ENCODE data around the gene BRD2.

BRD2 gene

GRCh38 chr6:33001685-33002084, 33.3 kb downstream of the BRD2 start:
- no peak for DNase-seq

- no peak for DNase-seq
These were observed 36.5 kb downstream of the BRD2 start for GRCh38 chr6:33004940-33005339.

GRCh38 chr6:33007831-33008400, 39.5 kb downstream of the BRD2 start:
- peak; percentile 10 for DNase-seq

GRCh38 chr6:33008944-33009861, 40.8 kb downstream of the BRD2 start, which contains the start of gene HLA-DOA:
Gene HLA-DOA (minus strand): TSS chr6:33009591.
- no peak for DNase-seq

GRCh38 chr6:33010356-33010755, 42.0 kb downstream of the BRD2 start:
- no peak for DNase-seq

GRCh38 chr6:33013608-33014007, 45.2 kb downstream of the BRD2 start:
- DNase-seq, result no peak

- DNase-seq, result peak; percentile 86
These were observed 46.6 kb downstream of the BRD2 start for GRCh38 chr6:33014841-33015634.

- no peak for DNase-seq
These were observed 47.4 kb downstream of the BRD2 start for GRCh38 chr6:33015798-33016197.

- DNase-seq, result no peak
These were observed 48.6 kb downstream of the BRD2 start for GRCh38 chr6:33017018-33017417.

GRCh38 chr6:33017694-33018353, 49.4 kb downstream of the BRD2 start:
- DNase-seq, result no peak

- DNase-seq, result no peak
These were observed 50.0 kb downstream of the BRD2 start for GRCh38 chr6:33018418-33018817.

GRCh38 chr6:33018904-33019303, 50.5 kb downstream of the BRD2 start:
- DNase-seq, result peak; percentile 60

- DNase-seq, result no peak
These were observed 51.0 kb downstream of the BRD2 start for GRCh38 chr6:33019372-33019771.

- DNase-seq, result no peak
These were observed 53.5 kb downstream of the BRD2 start for GRCh38 chr6:33021917-33022316.

GRCh38 chr6:33023536-33023935, 55.1 kb downstream of the BRD2 start:
- DNase-seq, result no peak

- DNase-seq, result no peak
These were observed 56.1 kb downstream of the BRD2 start for GRCh38 chr6:33024521-33024920.

- peak; percentile 12 for DNase-seq
These were observed 59.9 kb downstream of the BRD2 start for GRCh38 chr6:33028220-33028849.

GRCh38 chr6:33029328-33030184, 61.2 kb downstream of the BRD2 start:
- DNase-seq, result no peak

- no peak for DNase-seq
These were observed 61.9 kb downstream of the BRD2 start for GRCh38 chr6:33030245-33030644.

Measured in DMS53 (cell line).